B cell (primary cell): ENCODE measurements around the gene CFAP251.

Experiments
- CTCF ChIP-seq: fragments of 200-600 bp; IDR thresholded peaks from one replicate; pipeline ENCODE4 v1.8.0; 2022; ENCODE audit warnings: antibody characterized with exemption, mild to moderate bottlenecking
- EZH2 ChIP-seq: IDR thresholded peaks from 2 replicates; pipeline ENCODE4 v1.6.1; 2012; ENCODE audit warnings: borderline replicate concordance, low read depth, mild to moderate bottlenecking, moderate library complexity, low read length; ENCODE audit not compliant: insufficient read depth, poor library complexity, severe bottlenecking

DNA sequence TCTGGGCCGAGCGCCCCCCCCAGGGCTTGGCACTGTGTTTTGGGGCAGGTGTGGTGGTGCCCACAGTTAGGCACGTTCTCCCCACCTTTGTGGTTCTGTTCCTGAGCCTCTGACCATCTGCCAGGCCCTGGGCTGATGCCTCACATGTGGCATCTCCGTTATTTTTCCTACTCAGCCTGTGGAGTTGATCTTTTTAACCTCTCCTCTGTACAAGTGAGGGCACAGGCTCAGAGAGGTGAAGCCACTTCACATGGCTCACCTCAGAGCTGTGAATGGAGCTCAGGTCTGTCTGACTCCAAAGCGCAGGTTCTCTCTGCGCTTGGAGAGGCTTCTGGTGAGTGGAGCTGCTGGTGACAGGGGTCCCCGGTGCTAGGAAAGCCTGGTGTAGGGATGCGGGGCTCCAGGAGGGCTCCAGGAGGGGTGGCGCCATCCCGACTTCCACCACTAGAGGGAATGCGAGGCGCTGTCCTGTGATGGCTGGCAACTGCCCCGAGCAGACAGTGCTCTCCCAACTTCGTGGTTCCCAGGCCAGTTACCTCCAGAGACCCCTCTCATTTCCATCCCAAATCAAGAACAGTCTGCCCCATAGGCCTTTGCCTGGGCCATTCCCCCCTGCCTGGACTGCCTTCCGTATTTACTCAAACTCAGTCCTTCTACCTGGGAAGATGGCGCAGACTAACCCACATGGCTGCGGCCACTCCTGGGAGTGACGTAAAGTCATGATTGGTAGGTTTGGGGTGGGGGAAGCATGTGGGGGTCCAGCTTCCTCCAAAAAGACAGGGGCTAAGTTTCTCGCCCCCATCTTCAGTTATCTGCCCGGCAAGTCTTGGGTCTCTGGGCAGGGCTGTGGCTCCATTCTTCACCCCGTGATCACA is 113.2 kb downstream of the CFAP251 start:
- TF ChIP-seq CTCF (peak; percentile 81), EZH2 (no peak)
